ENCODE results near the gene PRICKLE3.
"Not testable (repeated sequence)": the region's sequence is repeated elsewhere in the genome, so short reads cannot be mapped to it uniquely, and the experiment has no call there.

PRICKLE3 gene

DNA sequence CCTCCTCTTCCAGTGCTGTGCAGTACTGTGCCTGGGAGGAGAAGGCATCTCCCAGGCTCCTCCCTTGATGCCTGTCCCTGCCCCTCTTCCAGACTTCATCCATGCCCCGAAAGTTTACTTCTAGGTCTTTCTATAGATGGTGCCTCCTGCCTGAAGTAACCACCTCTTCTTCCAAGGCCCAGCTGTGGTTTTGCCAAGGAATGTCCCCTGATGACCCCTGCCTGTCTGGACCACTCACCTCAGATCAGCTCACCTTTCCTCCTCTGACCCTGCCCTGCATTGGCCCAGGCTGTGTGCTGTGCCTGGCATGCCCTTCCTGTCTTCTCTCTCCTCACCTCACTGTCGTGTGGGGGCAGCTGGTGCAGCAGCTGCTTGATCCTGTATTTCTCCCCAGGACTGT is 6.8 kb downstream of the PRICKLE3 start:
- DNase-seq (ENCODE audit: low spot score), result no peak

- no peak for DNase-seq (ENCODE audit: low spot score)
Observed at GRCh38 chrX:49178537-49178936, 7.6 kb downstream of the PRICKLE3 start.

DNA sequence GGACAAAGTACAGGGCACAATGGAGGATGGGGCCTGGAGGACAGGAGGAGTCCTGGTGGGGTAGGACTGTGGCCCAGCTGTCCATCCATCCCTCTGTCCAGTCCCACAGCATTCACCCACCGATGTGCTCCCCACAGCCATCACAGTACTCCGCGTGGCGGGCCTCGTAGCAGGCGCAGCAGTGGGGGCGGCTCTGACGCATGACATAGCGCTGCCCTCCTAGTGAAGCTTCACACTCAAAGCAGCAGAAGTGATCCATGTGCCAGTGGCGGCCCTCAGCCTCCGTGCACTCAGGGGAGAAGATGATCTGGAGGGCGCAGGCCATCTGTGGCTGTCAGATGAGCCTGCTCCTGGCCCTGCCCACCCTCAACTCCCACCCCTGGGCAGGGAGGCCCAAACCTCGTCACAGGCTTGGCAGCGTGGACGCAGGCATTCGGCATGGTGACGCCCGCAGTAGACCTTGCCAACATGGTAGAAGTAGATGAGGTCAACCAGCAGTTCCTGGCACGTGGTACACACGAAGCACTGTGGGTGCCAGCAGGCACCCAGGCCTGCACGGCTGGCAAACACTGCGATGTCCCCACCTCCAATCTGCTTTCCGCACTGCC is 8.2 kb downstream of the PRICKLE3 start:
- no peak for DNase-seq (ENCODE audit: low spot score)

DNA sequence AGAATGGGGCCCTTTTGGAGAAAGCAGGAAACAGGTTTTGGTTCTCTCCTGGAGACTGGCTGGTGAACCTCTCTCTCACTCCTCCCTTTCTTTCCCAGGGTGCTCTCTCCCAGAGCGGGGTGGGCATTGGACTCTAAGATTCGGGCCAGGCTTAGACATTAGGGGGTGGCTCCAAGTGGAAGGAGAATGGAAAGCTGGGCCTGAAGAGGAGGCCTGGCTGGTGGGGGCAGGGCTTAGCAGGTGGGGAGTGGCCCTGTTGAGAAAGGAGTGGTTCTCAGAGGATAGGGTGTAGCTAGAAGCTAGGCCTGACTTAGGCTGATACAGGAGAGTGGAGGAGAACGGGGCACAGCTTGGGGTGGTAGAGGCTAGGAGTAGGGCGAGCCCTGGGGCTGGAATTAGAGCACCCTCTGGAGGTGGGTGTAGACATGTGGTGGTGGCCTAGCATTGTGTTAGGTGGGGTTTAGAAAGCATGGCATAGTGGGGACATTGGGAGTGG is 8.8 kb downstream of the PRICKLE3 start:
- peak; percentile 27 for DNase-seq (ENCODE audit: low spot score)

DNA sequence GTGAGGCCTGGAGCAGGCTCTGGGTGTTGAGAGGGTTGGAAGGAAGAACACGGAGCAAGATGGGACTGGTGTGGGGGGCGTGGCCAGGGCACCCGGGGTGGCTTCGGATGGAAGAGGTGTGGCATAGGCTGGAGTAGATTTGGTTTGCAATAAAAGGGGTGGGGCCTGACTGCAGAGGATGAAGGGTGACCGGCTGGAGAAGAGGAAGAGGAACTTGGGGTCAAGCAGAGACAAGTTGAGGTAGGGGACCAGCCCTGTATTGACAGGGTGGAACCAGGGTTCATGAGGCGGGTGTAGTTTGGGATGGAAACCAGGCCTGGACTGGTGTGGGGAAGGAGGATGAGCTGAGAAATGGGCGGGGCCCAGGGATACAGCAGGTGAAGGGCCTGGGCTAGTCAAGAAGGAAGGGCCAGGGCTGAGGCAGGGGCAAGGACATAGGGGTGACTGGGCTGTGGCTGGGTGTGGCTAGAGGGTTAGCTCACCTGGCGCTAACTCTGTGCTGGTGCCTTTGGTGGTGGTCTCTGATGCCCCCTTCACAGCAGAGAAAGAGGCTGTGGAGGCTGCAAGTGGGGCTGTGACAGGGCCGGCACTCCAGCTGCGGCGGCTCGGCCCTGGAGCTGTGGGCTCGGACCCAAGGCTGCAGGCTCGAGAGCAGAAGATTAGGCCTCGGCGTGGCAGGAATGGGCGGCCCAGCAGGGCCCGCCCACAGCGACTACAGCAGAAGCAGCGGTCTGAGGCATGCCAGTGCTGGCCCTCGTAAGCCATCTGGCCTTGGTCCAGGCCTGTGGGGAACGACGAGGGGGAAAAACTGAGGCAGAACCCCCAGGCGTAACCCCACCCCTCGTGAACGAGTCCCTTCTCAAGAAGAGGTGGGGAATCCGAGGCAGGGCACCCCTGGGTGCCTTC is 9.5 kb downstream of the PRICKLE3 start:
- DNase-seq (ENCODE audit: low spot score), result peak; percentile 39

DNA sequence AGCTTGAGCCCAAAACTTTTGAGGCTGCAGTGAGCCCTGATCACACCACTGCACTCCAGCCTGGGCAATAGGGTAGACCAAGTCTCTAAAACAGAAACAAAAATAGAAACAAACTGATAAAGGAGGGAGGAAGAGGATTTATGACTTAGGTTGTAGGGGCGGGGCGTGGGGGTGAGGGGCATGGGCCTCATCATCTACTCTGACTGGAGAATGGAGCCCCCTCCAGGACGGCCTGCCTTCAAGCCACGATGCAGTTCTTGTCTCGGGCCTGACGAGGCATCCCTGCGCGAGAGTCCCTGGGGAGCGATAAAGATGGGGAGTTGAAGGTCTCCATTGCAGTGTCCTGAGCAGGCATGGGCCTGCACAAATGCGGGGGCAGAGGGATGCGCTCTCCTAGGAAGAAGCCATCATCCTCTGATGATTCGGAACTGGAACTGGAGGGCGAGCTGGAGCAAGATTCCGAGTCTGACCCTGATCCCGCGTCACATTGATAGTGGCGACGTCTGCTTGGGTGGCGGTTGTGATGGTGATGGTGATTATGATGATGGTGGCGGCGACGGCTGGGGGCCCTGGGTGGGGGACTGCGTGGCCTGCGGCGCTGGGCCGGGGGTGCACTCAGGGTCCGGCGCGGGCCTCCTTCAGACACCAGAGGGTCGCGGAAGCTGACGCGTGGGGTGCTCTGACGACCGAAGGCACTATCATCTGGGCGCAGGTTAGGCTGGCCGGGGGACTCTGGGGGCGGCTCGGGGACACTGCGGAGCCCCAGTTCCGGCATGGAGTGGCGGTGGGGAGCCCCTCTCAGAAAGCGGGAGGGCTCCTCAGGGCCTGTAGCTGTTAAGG is 10.5 kb downstream of the PRICKLE3 start:
- DNase-seq (ENCODE audit: low spot score), result no peak

DNA sequence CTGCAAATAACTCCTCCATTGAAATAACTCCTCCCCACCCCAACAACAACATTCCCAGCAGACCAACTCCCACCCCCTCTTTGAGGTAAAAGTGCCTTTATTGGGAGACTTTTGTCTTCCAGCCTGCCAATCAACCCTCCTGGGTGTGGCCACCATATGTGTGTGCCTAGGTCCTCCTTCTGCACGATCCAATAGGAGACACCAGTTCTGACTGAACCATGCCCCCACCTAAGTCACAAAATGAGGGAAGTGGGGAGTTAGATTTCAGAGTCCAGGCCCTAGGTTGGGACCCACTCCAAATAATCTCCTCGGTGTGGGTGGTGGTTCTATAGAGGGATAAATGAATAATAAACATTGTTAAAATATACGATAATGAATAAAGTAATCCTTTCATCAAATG is 11.4 kb downstream of the PRICKLE3 start:
- DNase-seq (ENCODE audit: low spot score), result no peak

DNA sequence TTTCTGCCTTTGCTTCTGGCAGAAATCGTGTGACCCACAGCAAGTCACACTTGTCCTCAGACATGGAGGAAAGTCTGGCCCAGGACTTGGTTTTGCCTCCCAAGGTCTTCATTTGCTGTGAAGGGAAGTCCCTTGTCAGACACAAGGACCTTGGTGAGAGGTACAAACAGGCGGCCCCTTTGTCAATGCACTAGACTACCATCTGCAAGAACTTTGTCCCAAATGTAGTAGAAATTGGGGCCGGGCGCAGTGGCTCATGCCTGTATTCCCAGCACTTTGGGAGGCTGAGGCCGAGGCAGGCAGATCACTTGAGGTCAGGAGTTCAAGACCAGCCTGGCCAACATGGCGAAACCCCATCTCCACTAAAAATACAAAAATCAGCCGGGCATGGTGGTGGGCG is 12.6 kb downstream of the PRICKLE3 start:
- not testable (repeated sequence) for DNase-seq (ENCODE audit: low spot score)

DNA sequence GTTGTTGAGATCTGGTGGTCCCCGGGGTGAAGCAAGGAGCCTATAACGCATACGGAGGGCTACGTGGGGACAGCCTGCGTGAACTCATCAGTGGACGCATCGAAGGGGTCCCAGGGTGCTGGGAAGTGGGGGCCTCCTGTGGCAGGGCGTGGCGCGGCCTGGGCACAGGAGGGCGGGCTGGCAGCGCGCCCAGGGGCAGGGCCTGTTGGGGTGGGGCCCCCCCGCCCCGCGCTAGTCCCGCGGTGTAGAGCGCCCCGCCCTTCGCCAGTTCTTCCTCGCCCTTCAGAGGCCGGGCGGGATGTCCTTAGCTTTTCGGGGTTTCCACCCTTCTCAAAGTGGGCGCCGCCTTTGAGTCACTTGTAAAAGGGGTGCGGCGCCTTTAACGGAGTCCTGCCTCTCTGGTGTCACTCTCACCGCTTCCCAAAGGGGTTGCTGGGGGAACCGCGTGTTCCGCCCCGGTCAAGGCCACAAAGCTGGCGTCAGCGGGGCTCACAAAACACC is 13.8 kb downstream of the PRICKLE3 start:
- peak; percentile 79 for DNase-seq (ENCODE audit: low spot score)

- peak; percentile 71 for DNase-seq (ENCODE audit: low spot score)
Observed at GRCh38 chrX:49171752-49172279, 14.4 kb downstream of the PRICKLE3 start, which contains the start of gene PLP2. PLP2 (plus strand) TSS chrX:49171898; CDS start chrX:49172001, 103 bp downstream.

GRCh38 chrX:49167740-49168108 is 18.4 kb downstream of the PRICKLE3 start:
- DNase-seq (ENCODE audit: low spot score), result no peak

- peak; percentile 61 for DNase-seq (ENCODE audit: low spot score)
Observed at GRCh38 chrX:49166914-49167739, 19.0 kb downstream of the PRICKLE3 start.

DNA sequence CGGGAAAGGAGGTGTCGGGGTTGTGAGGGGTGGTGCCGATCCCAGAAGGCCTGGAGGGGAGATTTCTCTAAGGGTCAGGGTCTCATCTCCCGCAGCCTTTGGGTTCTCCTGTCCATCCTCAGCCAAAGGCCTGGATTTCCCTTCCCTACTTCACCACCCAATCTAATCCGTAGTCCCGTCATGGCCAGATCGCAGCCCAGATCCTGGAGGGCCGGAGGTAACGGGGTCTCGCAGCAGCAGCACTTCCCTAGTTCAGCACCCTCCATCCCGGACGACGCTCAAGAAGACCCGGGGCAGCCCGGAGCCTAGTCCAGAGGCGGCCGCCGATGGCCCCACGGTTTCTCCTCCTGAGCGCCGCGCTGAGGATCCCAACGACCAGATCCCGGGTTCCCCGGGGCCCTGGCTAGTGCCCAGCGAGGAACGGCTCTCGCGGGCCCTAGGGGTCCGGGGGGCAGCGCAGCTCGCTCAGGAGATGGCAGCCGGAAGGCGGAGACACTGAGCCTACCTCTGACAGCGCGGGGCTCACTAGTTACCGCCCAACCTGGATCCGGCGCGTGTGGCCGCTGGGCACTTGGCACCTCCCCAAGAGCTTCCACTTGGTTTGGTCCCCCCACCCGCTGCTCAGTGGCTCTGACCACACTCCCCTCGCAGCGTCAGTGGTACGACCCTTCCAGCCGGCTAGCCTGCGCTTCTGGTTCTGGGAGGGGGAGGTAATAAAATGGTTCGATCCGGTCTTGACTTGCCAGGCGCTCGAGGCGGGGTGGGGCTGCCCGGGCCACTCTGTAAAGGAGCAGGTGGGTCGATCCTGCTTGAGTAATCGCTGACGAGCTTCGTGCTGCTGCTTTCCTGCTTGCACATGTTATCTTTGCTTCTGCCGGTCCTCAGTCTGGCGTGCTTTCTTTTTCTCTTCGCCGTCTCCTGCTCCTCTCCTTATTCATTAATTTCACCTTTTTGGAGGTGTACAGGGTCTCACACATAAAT is 20.0 kb downstream of the PRICKLE3 start:
- DNase-seq (ENCODE audit: low spot score), result peak; percentile 76

GRCh38 chrX:49164589-49165360 is 21.4 kb downstream of the PRICKLE3 start:
- DNase-seq (ENCODE audit: low spot score), result no peak

DNA sequence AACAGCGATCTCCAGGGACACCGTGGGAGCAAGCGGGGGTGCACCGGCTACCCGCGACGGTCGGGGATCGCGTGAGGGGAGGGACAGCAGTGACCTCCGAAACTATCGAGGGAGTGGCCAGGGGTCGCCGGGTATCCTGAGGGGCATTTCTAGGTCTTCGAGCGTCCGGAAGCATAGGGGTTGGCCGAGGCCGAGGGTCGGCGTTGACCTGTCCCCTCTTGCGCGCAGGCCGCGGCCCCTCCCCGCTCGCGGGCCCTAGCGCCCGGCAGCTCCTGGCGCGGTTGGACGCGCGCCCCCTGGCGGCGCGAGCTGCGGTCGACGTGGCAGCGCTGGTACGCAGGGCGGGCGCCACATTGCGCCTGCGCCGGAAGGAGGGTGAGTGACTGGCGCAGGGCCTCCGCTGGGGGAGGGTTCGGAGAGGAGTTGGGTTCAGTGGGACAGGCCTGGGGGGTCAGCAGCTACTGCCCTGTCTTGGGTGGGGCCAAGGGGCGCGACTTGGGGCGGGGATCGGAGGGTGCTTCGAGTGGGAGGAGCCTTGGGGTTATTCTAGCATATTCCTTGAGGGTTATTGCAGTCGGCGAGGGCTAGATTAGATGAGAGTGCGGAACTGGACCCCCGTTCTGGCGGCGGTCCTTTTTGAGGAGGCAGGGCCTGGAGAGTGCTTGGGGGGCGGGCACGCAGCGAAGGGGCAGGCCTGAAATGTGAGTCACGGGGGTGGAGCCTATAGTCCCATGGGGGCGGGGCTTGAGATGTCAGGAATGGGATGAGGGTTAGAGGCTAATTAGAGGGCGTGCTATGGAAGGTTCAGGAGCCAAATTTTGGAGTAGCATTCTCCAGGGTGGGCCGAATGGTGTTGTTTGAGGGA is 22.4 kb downstream of the PRICKLE3 start:
- DNase-seq (ENCODE audit: low spot score), result peak; percentile 85

DNA sequence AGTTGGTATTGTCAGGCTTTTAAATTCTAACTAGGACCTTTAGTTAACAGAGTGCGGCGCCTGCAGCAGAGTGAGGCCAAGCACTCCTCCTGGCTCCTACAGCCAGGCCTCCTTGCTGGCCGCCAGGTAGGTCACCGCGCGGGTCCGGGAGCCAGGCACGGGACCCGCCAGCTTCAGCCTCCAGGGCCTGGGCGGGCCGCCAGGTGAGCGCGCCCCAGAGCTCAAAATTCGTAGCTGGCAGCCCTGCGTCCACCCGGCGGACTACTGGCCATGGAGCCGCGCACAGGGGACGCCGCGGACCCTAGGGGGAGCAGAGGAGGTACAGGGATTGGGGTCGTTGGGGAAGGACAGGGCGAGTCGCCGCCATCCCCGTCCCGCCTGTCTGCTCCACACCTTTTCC is 23.6 kb downstream of the PRICKLE3 start, which contains the start of gene MAGIX:
Gene MAGIX (plus strand): TSS at position 139 of the 400 bp plus-strand sequence. CDS start 132 bp downstream, at position 271.
- no peak for DNase-seq (ENCODE audit: low spot score)

DNA sequence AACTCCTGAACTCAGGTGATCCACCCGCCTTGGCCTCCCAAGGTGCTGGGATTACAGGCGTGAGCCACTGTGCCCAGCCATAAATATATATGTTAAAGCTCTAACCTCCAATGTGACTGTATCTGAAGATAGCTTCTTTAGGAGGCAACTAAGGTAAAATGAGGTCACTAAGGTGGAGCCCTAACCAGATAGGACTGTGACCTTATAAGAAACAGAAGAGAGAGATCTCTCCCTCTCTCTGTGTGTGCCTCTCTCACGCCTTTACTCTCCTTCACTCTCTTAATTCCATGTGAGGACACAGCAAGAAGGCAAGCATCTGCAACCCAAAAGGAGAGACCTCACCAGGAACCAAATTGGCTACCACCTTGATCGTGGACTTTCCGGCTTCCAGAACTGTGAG is 24.5 kb downstream of the PRICKLE3 start:
- no peak for DNase-seq (ENCODE audit: low spot score)

DNA sequence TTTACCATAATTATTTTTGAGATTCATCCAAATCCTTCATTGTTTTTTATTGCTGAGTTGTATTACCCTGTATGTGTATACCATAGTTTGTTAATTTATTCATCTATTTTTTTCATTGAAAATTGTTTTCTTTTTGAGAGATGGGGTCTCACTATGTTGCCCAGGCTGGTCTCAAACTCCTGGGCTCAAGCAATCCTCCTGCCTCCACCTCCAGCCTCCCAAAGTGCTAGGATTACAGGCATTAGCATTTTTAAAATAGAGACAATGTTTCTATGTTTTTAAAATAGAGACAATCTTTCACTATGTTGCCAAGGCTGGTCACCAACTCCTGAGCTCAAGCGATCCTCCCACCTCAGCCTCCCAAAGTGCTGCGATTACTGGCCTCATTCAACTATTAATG is 25.3 kb downstream of the PRICKLE3 start:
- DNase-seq (ENCODE audit: low spot score), result no peak
